Hypothalamus (tissue), 51 donors: ENCODE data around the gene JAML.

ENCODE experiments used
- DNase-seq, 51 donors: peaks; one replicate each; lab custom pipeline; 2025; lab: John Stamatoyannopoulos, UW

JAML gene

GRCh38 chr11:118224511-118225188 lies at the start of gene JAML:
JAML (minus strand) TSS chr11:118225011; CDS start chr11:118214866, 10,145 bp downstream.
- no peak for DNase-seq

GRCh38 chr11:118274186-118274585 lies 49.4 kb upstream of the JAML start:
- no peak for DNase-seq

GRCh38 chr11:118272001-118272400 lies 47.2 kb upstream of the JAML start:
- DNase-seq, result no peak

GRCh38 chr11:118267486-118267885 lies 42.7 kb upstream of the JAML start:
- DNase-seq, result no peak

GRCh38 chr11:118265954-118266353 lies 41.1 kb upstream of the JAML start:
- DNase-seq, result no peak

- DNase-seq, result no peak
Observed at GRCh38 chr11:118264569-118265465, 40.0 kb upstream of the JAML start.

GRCh38 chr11:118263695-118264568 lies 39.1 kb upstream of the JAML start, which contains the start of gene MPZL2:
MPZL2 (minus strand) TSS chr11:118264297; CDS start chr11:118264153, 144 bp downstream.
- DNase-seq, result no peak

GRCh38 chr11:118263112-118263511 lies 38.3 kb upstream of the JAML start:
- DNase-seq, result no peak

- DNase-seq, result no peak
Observed at GRCh38 chr11:118260353-118260752, 35.5 kb upstream of the JAML start.

- DNase-seq, result no peak
Observed at GRCh38 chr11:118259138-118259537, 34.3 kb upstream of the JAML start.

- DNase-seq, result no peak
Observed at GRCh38 chr11:118258410-118258809, 33.6 kb upstream of the JAML start.

- no peak for DNase-seq
Observed at GRCh38 chr11:118252688-118253087, 27.9 kb upstream of the JAML start.

- peak in 47 of 51 donors; percentile 3 to 86 (median 34) for DNase-seq
Observed at GRCh38 chr11:118251858-118252652, 27.2 kb upstream of the JAML start, which contains the start of gene MPZL3. MPZL3 (minus strand) TSS chr11:118252365; CDS start chr11:118252294, 71 bp downstream.

GRCh38 chr11:118247041-118247440 lies 22.2 kb upstream of the JAML start:
- no peak for DNase-seq

GRCh38 chr11:118245936-118246562 lies 21.2 kb upstream of the JAML start:
- DNase-seq, result no peak

GRCh38 chr11:118243993-118244762 lies 19.4 kb upstream of the JAML start:
- DNase-seq, result no peak

- DNase-seq, result no peak
Observed at GRCh38 chr11:118243161-118243560, 18.4 kb upstream of the JAML start.

GRCh38 chr11:118241764-118242098 lies 16.9 kb upstream of the JAML start:
- DNase-seq, result peak in 1 of 51 donors; percentile 34
